GM21367 (cell line): ENCODE measurements around the gene RALB.
"Not testable (repeated sequence)": the region's sequence is repeated elsewhere in the genome, so short reads cannot be mapped to it uniquely, and the experiment has no call there.

Source experiments
- ATAC-seq: cut with Tn5 transposase; IDR thresholded peaks from one replicate; pipeline ENCODE4 v1.9.1; 2021; ENCODE audit not compliant: unreplicated experiment

RALB gene

GRCh38 chr2:120291401-120292311, 39.0 kb downstream of the RALB start:
- ATAC-seq: no peak

GRCh38 chr2:120293096-120294007, 40.7 kb downstream of the RALB start:
- peak; percentile 37 for ATAC-seq

GRCh38 chr2:120294008-120294340, 41.3 kb downstream of the RALB start:
- ATAC-seq: peak; percentile 90

- no peak for ATAC-seq
Observed at GRCh38 chr2:120298173-120298835, 45.7 kb downstream of the RALB start.

GRCh38 chr2:120299004-120299403, 46.4 kb downstream of the RALB start:
- no peak for ATAC-seq

- ATAC-seq: no peak
Observed at GRCh38 chr2:120299561-120299960, 46.9 kb downstream of the RALB start.

GRCh38 chr2:120300385-120300784, 47.7 kb downstream of the RALB start:
- no peak for ATAC-seq

GRCh38 chr2:120301284-120301683, 48.6 kb downstream of the RALB start:
- no peak for ATAC-seq

- no peak for ATAC-seq
Observed at GRCh38 chr2:120302301-120302700, 49.6 kb downstream of the RALB start.

GRCh38 chr2:120303177-120303576, 50.5 kb downstream of the RALB start:
- no peak for ATAC-seq

GRCh38 chr2:120305296-120305695, 52.6 kb downstream of the RALB start:
- ATAC-seq: no peak

GRCh38 chr2:120305937-120306490, 53.4 kb downstream of the RALB start:
- no peak for ATAC-seq

GRCh38 chr2:120307482-120307881, 54.8 kb downstream of the RALB start:
- ATAC-seq: no peak

- peak; percentile 37 for ATAC-seq
Observed at GRCh38 chr2:120308038-120308910, 55.6 kb downstream of the RALB start.

- peak; percentile 45 for ATAC-seq
Observed at GRCh38 chr2:120310136-120310535, 57.5 kb downstream of the RALB start.

GRCh38 chr2:120310841-120311240, 58.2 kb downstream of the RALB start:
- not testable (repeated sequence) for ATAC-seq

GRCh38 chr2:120312076-120312475, 59.4 kb downstream of the RALB start:
- no peak for ATAC-seq

GRCh38 chr2:120312860-120313694, 60.4 kb downstream of the RALB start:
- peak; percentile 34 for ATAC-seq
